Measurements from ENCODE around the gene FMNL3. TPM values are rescaled to one million over a fixed set of nuclear protein-coding genes. Genes with fewer than 3 reads are reported as not detected.

FMNL3 gene
- total and polyA plus RNA-seq, 2 of the 13 experiments (the other 11 are each of a cell fraction or from before 2014, with no cell fraction given), result 0.44 to 1.1 TPM

DNA sequence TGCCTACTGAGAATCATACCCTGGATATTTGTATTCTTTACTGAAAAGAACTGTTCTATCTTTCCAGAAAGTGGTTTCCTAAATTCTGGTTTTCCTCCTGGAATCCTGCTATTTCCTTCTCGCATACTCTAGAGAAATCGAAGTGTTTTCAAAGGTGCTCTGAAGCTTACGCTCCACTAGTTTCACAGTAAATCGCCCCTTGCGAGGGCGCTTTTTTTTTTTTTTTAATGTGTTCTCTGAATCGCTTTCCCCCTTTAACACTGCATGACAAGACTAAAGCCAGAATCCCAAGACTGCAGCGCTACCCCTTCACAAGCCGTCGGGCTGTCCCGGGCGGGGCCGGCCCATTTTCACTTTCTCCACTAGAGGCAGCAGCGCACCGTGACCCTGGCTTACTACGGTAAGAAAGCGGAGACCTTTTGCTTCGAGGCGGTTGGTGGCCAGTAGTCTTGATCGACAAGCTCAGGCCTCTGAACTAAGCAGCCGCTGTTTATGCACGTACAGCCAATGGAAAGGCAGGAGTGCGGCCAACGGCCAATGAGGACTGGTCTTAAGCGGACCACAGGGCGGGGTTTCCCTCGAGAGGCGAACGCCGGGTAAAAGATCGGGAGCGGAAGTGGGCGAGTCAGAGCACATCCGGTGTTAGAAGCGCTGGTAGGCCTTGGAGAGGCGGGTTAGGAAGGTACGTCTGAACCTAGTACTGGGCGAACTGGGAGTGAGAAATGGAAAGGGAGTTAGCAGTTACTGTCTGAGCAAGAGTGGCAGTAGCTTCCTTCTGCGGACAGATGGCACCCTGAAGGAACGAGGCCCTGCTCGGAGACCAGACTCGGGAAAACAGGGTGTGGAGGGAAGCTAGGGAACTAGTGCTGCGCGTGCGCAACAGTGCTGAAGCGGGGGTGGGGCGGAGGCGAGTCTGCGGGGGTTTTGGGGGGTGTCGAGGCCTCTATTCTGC is 34.0 kb upstream of the FMNL3 start, which contains the start of gene TMBIM6 (continued):
- TF ChIP-seq MYNN (CRISPR knock-in tag; IDR thresholded peaks at IDR 0.05; ENCODE audit: low read depth) (0 out of 2 replicates have a peak, but pooled peaks have one; percentile 47), PHF8 (CRISPR knock-in tag; IDR thresholded peaks at IDR 0.05) (peak; percentile 93), HDAC1 (CRISPR knock-in tag; IDR thresholded peaks at IDR 0.05) (peak; percentile 51), ZNF720 (CRISPR knock-in tag; IDR thresholded peaks at IDR 0.05) (no peak), ELF1 (CRISPR knock-in tag; IDR thresholded peaks at IDR 0.05) (peak; percentile 92), ZNF772 (CRISPR knock-in tag; IDR thresholded peaks at IDR 0.05) (peak; percentile 74; the same call in 1 of the 2 replicates), TMF1 (CRISPR knock-in tag; IDR thresholded peaks at IDR 0.05; ENCODE audit: low read depth) (peak; percentile 68; the same call in 1 of the 2 replicates), ZNF766 (CRISPR knock-in tag; IDR thresholded peaks at IDR 0.05; ENCODE audit: borderline replicate concordance) (0 out of 2 replicates have a peak, but pooled peaks have one; percentile 44), FOXJ3 (CRISPR knock-in tag; IDR thresholded peaks at IDR 0.05; ENCODE audit: borderline replicate concordance) (peak; percentile 60; the same call in 1 of the 2 replicates), MATR3 (CRISPR knock-in tag; IDR thresholded peaks at IDR 0.05) (no peak), SIX1 (CRISPR knock-in tag; IDR thresholded peaks at IDR 0.05; ENCODE audit: borderline replicate concordance) (peak; percentile 59; the same call in 1 of the 2 replicates), CENPX (CRISPR knock-in tag; IDR thresholded peaks at IDR 0.05) (no peak), STAT5B (CRISPR knock-in tag; IDR thresholded peaks at IDR 0.05) (0 out of 2 replicates have a peak, but pooled peaks have one; percentile 74), MAFK (conservative IDR thresholded peaks at IDR 0.05 in 1 of 2, IDR thresholded peaks at IDR 0.05 in 1 of 2; ENCODE audit: low read length in 2 of 2) (no peak), ZSCAN31 (CRISPR knock-in tag; IDR thresholded peaks at IDR 0.05; ENCODE audit: low read depth) (peak; percentile 80; the same call in 1 of the 2 replicates), EEA1 (CRISPR knock-in tag; IDR thresholded peaks at IDR 0.05; ENCODE audit: borderline replicate concordance) (peak; percentile 46; the same call in 1 of the 2 replicates), RFXAP (CRISPR knock-in tag; IDR thresholded peaks at IDR 0.05; ENCODE audit: borderline replicate concordance) (peak; percentile 77; the same call in 1 of the 2 replicates), FOXM1 (CRISPR knock-in tag; IDR thresholded peaks at IDR 0.05) (peak; percentile 88), ZMYM4 (CRISPR knock-in tag; IDR thresholded peaks at IDR 0.05) (peak; percentile 97), ZNF501 (CRISPR knock-in tag; IDR thresholded peaks at IDR 0.05) (peak; percentile 74; the same call in 1 of the 2 replicates), ZNF263 (CRISPR knock-in tag; IDR thresholded peaks at IDR 0.05) (0 out of 2 replicates have a peak, but pooled peaks have one; percentile 21), MAF1 (CRISPR knock-in tag; IDR thresholded peaks at IDR 0.05; ENCODE audit: borderline replicate concordance) (no peak; the same call in 1 of the 2 replicates)
- TF ChIP-seq, protein P1, sequence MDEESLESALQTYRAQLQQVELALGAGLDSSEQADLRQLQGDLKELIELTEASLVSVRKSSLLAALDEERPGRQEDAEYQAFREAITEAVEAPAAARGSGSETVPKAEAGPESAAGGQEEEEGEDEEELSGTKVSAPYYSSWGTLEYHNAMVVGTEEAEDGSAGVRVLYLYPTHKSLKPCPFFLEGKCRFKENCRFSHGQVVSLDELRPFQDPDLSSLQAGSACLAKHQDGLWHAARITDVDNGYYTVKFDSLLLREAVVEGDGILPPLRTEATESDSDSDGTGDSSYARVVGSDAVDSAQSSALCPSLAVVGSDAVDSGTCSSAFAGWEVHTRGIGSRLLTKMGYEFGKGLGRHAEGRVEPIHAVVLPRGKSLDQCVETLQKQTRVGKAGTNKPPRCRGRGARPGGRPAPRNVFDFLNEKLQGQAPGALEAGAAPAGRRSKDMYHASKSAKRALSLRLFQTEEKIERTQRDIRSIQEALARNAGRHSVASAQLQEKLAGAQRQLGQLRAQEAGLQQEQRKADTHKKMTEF (CRISPR knock-in tag; IDR thresholded peaks at IDR 0.05), result peak; percentile 60; the same call in 1 of the 2 replicates
- TF ChIP-seq, protein P2, sequence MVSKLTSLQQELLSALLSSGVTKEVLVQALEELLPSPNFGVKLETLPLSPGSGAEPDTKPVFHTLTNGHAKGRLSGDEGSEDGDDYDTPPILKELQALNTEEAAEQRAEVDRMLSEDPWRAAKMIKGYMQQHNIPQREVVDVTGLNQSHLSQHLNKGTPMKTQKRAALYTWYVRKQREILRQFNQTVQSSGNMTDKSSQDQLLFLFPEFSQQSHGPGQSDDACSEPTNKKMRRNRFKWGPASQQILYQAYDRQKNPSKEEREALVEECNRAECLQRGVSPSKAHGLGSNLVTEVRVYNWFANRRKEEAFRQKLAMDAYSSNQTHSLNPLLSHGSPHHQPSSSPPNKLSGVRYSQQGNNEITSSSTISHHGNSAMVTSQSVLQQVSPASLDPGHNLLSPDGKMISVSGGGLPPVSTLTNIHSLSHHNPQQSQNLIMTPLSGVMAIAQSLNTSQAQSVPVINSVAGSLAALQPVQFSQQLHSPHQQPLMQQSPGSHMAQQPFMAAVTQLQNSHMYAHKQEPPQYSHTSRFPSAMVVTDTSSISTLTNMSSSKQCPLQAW (CRISPR knock-in tag; IDR thresholded peaks at IDR 0.05), result peak; percentile 83
- TF ChIP-seq, protein P3, sequence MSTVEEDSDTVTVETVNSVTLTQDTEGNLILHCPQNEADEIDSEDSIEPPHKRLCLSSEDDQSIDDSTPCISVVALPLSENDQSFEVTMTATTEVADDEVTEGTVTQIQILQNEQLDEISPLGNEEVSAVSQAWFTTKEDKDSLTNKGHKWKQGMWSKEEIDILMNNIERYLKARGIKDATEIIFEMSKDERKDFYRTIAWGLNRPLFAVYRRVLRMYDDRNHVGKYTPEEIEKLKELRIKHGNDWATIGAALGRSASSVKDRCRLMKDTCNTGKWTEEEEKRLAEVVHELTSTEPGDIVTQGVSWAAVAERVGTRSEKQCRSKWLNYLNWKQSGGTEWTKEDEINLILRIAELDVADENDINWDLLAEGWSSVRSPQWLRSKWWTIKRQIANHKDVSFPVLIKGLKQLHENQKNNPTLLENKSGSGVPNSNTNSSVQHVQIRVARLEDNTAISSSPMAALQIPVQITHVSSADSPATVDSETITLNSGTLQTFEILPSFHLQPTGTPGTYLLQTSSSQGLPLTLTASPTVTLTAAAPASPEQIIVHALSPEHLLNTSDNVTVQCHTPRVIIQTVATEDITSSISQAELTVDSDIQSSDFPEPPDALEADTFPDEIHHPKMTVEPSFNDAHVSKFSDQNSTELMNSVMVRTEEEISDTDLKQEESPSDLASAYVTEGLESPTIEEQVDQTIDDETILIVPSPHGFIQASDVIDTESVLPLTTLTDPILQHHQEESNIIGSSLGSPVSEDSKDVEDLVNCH (CRISPR knock-in tag; IDR thresholded peaks at IDR 0.05), result no peak
